Measurements from ENCODE around the gene TNFRSF25. TPM values are rescaled to one million over a fixed set of nuclear protein-coding genes. Genes with fewer than 3 reads are reported as not detected.
"Not testable (repeated sequence)": the region's sequence is repeated elsewhere in the genome, so short reads cannot be mapped to it uniquely, and the experiment has no call there.

The TNFRSF25 gene
- total RNA-seq, 1 experiment from 2014 or later, result 5.4 TPM

DNA sequence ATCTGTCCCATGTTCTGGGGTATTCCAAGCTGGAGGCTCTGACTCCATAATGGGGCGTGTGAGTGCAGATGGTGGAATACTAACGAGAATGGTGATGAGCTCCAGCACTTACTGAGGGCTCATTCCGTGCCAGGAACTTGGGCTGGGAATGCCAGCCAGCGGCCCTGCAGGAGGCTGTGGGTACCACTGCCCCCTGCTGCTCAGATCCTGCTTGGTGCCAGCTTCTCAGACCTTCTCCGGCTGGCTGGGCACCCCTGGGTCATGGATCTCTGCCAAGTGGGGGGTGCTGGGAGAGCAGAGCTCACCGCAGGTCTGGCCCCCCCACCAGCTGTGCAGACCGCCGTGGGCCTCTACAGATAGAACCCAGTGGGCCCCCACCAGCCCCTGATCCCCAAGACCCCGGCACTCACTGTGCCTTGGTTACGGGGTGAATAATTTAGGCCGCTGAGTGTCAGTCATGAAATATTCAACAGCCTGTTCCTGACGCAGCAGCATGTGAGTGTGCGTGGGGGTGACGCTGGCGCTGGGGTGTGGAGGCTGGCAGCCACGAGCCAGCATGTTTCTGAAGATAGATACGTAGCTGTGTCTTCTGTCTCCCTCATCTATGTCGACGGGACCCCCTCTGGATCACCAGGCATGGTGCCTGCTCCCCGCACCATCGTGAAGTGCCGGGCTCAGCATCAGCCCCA, 28.8 kb downstream of the TNFRSF25 start:
- peaks cover 14% of the 10 kb centered on the region for H3K27me3 ChIP-seq (ENCODE audit: control insufficient read depth, insufficient read depth, low read length)
- DNase-seq; H3K4me3 ChIP-seq (ENCODE audit: insufficient read depth, low read depth, low read length); H3K36me3 ChIP-seq (replicated peaks; ENCODE audit: control insufficient read depth, insufficient read depth, low read length): not testable (repeated sequence)

DNA sequence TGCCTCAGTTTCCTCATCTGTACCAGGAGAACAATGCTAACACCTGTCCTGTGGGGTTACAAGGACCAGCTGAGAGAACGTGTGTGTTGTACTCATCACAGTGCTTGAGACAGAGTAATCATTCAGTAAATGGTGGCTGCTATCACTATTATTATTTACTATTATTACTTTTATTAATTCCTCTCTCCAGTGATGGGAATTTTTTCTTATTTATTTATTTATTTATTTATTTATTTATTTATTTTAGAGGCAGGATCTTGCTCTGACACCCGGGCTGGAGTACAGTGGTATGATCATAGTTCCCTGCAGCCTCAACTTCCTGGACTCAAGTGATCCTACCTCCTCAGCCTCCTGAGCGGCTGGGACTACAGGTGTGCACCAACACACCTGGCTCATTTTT, 29.7 kb downstream of the TNFRSF25 start:
- H3K27me3 ChIP-seq (ENCODE audit: control insufficient read depth, insufficient read depth, low read length), result peaks cover 11% of the 10 kb centered on the region
- H3K36me3 ChIP-seq (replicated peaks; ENCODE audit: control insufficient read depth, insufficient read depth, low read length); DNase-seq; H3K4me3 ChIP-seq (ENCODE audit: insufficient read depth, low read depth, low read length): not testable (repeated sequence)

DNA sequence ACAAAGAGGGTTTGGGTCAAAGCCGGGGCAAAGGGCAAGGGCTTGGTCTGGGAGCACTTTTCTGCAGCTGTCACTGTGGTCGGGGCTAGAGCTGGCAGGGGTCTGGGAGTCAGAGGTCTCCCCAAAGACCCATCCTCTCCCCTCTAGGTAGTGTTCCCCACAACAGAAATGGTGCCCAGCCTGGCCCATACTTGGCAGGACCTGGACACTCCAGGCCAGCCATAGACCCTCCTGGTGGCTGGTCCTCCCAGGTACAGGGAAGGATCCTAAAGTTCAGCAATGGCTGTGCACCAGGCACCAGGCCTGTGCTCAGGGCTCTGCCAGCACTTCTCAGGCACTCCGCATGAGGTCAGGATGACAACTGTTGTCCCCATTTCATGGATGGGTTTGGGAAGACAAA, 30.4 kb downstream of the TNFRSF25 start:
- Histone ChIP-seq H3K27me3 (ENCODE audit: control insufficient read depth, insufficient read depth, low read length) (peaks cover 6% of the 10 kb centered on the region), H3K36me3 (replicated peaks; ENCODE audit: control insufficient read depth, insufficient read depth, low read length) (no peaks in the 10 kb centered on the region), H3K4me3 (ENCODE audit: insufficient read depth, low read depth, low read length) (no peak overlapping the region)
- DNase-seq, result no peak

DNA sequence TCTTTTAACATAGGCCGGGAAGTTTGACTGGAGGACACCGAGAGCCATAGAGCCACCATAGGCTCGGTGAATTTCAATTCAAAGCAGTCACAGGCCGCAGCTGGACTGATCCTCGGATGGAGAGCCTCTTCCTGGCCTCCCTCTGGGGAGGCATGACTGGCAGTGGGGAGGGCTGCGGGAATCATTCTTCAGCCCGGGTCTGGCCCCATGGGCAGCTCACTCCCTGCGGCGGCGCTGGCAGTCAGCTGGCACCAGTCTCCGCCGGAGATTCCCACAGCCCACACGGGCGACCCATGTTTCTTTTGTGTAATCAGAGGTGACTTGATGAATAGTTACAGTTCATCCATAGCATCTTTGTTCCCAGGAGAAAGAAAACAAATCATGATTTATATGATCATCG, 30.8 kb downstream of the TNFRSF25 start:
- no peak for DNase-seq
- Histone ChIP-seq H3K27me3 (ENCODE audit: control insufficient read depth, insufficient read depth, low read length) (peaks cover 5% of the 10 kb centered on the region), H3K36me3 (replicated peaks; ENCODE audit: control insufficient read depth, insufficient read depth, low read length) (no peaks in the 10 kb centered on the region)

DNA sequence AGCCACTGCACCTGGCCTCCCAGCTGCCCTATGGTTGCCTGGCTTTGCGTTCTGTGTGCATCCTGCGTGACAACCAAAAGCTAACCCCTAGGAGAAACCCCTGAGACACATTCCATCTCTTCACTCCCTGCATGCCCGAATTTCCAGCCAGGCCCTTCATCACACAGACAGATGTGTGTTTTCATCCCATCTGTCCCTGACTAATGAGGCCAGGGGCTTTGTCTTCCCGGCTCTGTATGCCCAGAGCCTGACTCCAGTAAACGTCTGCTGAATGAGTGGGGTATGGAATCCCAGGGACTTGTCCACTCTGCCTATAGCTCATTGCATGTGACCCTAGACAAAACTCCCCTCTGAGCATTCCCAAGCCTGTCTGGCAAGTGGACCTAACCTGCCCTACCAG, 31.8 kb downstream of the TNFRSF25 start:
- Histone ChIP-seq H3K27me3 (ENCODE audit: control insufficient read depth, insufficient read depth, low read length) (no peaks in the 10 kb centered on the region; the same call in 1 of the 2 replicates), H3K4me3 (ENCODE audit: insufficient read depth, low read depth, low read length) (no peak overlapping the region), H3K36me3 (replicated peaks; ENCODE audit: control insufficient read depth, insufficient read depth, low read length) (no peaks in the 10 kb centered on the region)
- DNase-seq, result no peak

More for the DNA sequence above, 30.8 kb downstream of the TNFRSF25 start:
- no peak overlapping the region for H3K4me3 ChIP-seq (ENCODE audit: insufficient read depth, low read depth, low read length)

DNA sequence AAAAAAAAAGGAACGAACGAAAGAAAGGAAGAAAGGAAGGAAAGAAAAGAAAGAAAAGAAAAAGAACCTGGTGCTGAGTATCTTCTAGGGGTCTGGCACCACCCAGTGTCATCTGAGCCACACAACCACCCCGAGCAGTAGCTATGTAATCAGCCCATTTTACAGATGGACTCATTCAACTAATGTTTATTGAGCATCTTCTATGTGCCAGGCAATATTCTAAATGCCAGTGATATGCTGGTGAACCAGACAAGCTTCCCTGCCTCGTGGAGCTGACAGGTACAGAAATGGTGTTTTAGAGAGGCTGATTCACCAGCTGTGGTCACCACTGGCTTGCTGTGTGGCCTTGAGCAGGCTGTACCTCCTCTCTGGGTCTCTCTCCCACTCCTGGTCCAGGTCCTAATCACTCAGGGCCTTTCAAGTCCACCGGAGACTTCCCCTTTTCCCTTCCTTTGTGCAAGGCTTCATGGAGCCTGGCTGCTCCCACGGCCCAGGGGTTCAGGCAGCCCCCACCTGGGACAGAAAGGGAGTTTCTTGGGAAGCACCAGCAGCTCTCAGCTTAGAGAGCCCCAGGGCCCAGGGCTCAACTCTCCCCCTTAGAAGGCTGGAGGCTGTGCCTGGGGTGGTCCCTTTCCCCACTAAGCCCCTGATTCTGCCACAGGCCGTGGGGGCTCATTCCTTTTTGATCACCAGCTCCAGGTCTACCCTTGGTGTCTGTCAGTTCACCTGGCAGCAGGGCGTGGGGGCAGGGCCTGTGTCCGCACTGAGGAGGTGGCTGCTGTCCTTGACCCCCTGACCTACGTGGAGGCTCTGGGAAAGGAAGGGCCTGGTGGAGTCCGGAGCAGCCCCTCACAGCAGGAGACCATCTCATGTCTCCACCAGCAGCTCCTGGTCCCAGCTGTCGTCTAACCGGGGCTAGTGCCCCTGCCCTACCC, 34.1 kb downstream of the TNFRSF25 start:
- not testable (repeated sequence) for DNase-seq; H3K4me3 ChIP-seq (ENCODE audit: insufficient read depth, low read depth, low read length); H3K27me3 ChIP-seq (ENCODE audit: control insufficient read depth, insufficient read depth, low read length); H3K36me3 ChIP-seq (replicated peaks; ENCODE audit: control insufficient read depth, insufficient read depth, low read length)

DNA sequence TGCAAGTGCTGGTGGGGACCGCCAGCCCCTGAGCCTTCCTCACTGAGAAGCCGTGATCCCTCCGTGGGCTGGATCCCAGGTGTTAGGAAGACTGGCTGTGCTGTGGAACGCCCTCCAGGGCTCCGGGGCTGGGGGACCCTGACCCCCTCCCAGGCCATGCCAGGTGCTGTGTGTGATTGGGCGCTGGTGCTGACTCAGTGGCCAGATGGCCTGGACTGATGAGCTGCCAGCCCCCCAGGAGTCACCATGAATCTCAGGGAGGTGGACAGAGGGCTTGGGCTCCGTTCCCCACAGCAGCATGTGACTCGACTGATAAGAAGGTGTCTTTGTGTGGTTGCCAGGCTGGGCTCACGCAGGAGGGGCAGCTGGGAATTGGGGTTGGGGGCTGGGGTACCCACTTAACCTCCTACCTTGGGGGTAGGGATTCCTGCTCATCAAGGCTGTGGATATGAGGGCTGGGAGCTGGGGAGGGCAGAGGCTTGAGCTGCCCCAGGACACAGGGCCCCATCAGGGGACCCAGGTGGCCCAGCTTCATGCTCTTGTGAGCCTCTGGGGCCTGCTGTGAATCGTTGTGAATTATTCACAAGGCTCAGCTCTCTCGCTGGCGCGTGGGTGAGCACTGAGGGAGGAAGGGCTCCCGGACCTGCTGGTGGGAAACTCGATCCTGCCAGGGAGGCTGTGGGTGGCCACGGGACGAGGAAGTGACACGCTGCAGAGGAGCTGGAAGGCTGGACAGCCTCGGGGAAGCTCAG, 36.1 kb downstream of the TNFRSF25 start:
- peaks cover 25% of the 10 kb centered on the region for H3K27me3 ChIP-seq (ENCODE audit: control insufficient read depth, insufficient read depth, low read length)
- H3K36me3 ChIP-seq (replicated peaks; ENCODE audit: control insufficient read depth, insufficient read depth, low read length); H3K4me3 ChIP-seq (ENCODE audit: insufficient read depth, low read depth, low read length): not testable (repeated sequence)
- peak; percentile 53 for DNase-seq

DNA sequence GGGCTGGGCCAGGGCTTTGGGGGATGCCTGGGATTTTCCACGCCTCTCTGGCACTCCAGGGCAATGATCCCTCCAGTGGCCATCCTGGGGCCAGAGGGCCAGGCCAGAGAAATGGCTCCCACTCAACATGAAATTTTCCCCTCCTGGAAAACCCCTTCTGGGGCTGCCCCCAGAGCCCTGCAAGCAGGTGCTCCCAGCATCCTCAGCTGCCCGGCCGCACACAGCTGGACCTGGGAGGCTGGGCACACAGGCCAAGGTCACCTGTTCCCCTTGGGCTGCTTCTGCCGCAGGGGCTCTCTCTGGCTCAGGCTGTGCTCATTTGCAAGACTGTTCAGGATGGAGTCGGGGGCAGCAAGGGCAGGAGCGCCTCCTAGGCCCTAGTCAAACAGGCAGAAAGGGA, 37.5 kb downstream of the TNFRSF25 start:
- peaks cover 38% of the 10 kb centered on the region for H3K27me3 ChIP-seq (ENCODE audit: control insufficient read depth, insufficient read depth, low read length)
- not testable (repeated sequence) for H3K4me3 ChIP-seq (ENCODE audit: insufficient read depth, low read depth, low read length); H3K36me3 ChIP-seq (replicated peaks; ENCODE audit: control insufficient read depth, insufficient read depth, low read length)
- DNase-seq, result peak; percentile 41

DNA sequence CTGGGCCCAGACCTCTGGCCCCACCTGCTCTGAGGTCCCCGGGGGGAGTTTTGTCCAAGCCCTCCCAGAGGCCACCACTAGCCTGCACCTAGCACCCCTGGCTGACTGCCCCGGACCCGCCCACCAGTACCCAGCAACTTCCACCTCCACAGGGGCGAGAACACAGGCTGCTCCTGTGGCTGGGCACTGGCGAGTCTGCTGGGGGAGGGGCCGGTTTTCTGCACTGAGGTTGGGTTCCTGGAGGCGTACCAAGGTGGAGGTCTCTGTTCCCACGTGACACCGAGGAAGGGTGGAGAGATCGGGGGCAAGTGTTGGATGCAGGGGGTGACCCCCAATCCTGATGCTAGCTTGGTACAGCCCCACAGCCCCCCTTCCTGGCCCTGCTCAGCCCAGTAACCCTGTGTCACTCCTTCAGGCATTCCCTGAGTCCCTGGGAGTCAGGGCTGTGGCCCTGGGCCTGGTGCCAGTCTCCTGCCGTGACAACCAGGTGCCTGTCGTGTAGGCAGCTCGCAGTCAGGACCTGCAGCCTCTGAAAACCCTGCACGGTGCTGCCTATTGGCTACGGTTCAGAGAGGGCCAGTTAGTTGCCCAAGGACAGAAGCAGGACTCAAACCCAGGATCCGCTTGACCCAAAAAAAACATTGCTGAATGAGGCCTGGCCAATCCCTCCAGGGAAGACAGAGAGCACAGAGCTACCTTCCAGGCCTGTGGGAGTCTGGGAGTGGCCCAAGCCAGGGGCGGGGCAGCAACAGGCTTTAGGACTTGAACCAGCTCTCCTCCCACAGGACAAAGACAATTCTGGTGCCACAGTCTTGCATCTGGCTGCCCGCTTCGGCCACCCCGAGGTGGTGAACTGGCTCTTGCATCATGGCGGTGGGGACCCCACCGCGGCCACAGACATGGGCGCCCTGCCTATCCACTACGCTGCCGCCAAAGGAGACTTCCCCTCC, 38.3 kb downstream of the TNFRSF25 start:
- no peak overlapping the region for H3K4me3 ChIP-seq (ENCODE audit: insufficient read depth, low read depth, low read length)
- peaks cover 45% of the 10 kb centered on the region for H3K27me3 ChIP-seq (ENCODE audit: control insufficient read depth, insufficient read depth, low read length)
- no peaks in the 10 kb centered on the region for H3K36me3 ChIP-seq (replicated peaks; ENCODE audit: control insufficient read depth, insufficient read depth, low read length)
- peak; percentile 62 for DNase-seq

DNA sequence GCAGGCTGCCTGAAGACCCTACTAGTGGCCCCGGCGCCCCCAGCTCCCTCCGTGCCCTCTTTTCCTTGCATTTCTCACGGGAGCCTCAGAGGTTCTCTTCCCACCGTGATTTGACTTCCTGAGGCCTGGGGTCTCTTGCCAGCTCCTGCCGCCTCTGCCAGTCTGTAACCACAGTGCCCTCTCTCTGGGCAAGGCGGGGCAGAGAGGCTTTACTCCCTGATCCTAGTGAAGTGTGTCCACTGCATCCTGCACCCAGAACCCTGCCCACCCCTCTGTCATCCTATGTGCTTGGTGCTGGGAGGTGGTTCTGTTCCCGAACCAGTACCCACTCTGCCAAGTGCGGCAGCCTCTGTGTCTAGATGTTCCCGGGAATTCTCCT, 39.0 kb downstream of the TNFRSF25 start:
- no peak for DNase-seq
- Histone ChIP-seq H3K4me3 (ENCODE audit: insufficient read depth, low read depth, low read length) (no peak overlapping the region), H3K27me3 (ENCODE audit: control insufficient read depth, insufficient read depth, low read length) (peaks cover 48% of the 10 kb centered on the region), H3K36me3 (replicated peaks; ENCODE audit: control insufficient read depth, insufficient read depth, low read length) (no peaks in the 10 kb centered on the region)

DNA sequence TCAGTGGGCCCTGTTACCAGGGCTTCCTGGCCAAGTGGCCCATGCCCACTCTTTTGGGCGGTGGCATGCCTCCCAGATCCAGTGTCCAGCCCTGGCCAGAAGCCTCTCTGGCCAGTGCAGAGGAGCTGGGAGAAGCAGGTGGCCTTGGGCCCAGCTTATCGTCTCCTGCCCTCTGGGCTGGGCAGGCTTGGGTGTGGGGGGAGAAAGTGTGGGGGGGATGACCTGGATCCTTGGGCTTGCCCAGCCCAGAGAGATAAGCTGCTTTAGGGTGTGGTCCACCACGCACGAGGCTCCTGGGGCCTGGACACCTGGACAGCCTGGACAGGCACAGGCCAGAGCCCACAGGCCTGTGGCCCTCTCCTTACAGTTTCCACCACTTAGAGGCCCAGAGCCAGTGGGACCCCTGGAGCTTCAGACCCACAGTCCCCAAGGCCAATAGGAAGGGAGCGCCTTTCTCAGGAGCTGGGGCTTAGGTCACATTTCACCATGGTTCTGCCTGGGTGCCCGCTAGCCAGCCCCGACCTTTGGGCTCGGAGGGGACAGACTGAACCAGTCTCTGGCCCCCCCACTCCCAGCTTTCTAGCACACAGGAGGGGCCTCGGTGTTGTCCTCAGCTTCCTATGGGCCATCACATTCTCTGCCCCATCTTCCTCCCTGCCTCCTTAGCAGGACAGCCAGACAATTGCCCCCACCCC, 39.5 kb downstream of the TNFRSF25 start:
- DNase-seq, result no peak
- peaks cover 53% of the 10 kb centered on the region for H3K27me3 ChIP-seq (ENCODE audit: control insufficient read depth, insufficient read depth, low read length)
- H3K4me3 ChIP-seq (ENCODE audit: insufficient read depth, low read depth, low read length), result no peak overlapping the region
- no peaks in the 10 kb centered on the region for H3K36me3 ChIP-seq (replicated peaks; ENCODE audit: control insufficient read depth, insufficient read depth, low read length)

DNA sequence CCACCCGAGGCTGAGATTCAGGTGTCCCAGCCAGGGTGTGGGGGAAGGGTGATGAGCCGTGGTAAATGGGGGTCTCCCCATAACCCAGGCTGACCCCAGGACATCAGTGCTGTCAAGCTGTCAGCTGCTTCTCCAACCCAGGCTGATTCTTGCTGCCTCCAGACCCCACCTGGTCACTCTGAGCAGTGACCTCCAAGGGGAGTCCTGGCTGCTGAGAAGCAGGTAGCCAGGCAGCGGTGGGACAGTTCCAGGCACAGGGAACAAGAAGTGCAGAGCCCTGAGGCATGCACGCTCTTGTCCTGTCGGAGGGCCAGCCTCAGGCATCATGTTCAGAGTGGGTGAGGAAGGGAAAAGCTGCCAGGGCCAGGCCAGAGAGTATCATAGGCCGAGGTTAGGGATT, 40.3 kb downstream of the TNFRSF25 start:
- H3K27me3 ChIP-seq (ENCODE audit: control insufficient read depth, insufficient read depth, low read length), result peaks cover 61% of the 10 kb centered on the region
- H3K4me3 ChIP-seq (ENCODE audit: insufficient read depth, low read depth, low read length), result no peak overlapping the region
- DNase-seq, result no peak
- H3K36me3 ChIP-seq (replicated peaks; ENCODE audit: control insufficient read depth, insufficient read depth, low read length), result no peaks in the 10 kb centered on the region

Data from H7 (cell line).